ENCODE data around the gene NFIA. TPM values are rescaled to one million over a fixed set of nuclear protein-coding genes. Genes with fewer than 3 reads are reported as not detected.

The NFIA gene
- total and polyA plus RNA-seq, 10 of the 15 experiments (the other 5 are each of a cell fraction or from before 2014, with no cell fraction given): 0.10 to 0.16 TPM; not detected in 8

GRCh38 chr1:61395146-61395800 is 312.9 kb downstream of the NFIA start:
- SMC1A ChIA-PET (ENCODE audit: uncharacterized antibody, unreplicated experiment): no interaction called here
- in situ Hi-C loops (cut with MboI): no loop called here
- no peak overlapping the region for H3K9ac ChIP-seq (ENCODE audit: control insufficient read depth, insufficient read depth, low read length)
- H3K4me3 ChIP-seq: no peak overlapping the region
- ATAC-seq: no peak
- WGBS (ENCODE audit: insufficient coverage, insufficient replicate concordance, low lambda C conversion rate, missing lambda C conversion rate): 69% methylated on average over 6 of the region's 6 CpGs
- CTCF ChIA-PET: no interaction called here
- no peaks in the 10 kb centered on the region; a peak in 1 of 4 replicates for H3K27me3 ChIP-seq (replicated peaks in 1 of 2; ENCODE audit: control insufficient read depth in 2 of 2, insufficient read depth in 2 of 2, low read length in 1 of 2)
- no peak for DNase-seq (ENCODE audit: low read depth, low spot score)
- intact Hi-C loops (cut with micrococcal nuclease; ENCODE audit: unreplicated experiment): no loop called here
- no peaks in the 10 kb centered on the region for H3K4me1 ChIP-seq (ENCODE audit: control insufficient read depth, insufficient read depth, low read length)
- no peaks in the 10 kb centered on the region for H4K20me1 ChIP-seq (ENCODE audit: control insufficient read depth, insufficient read depth)
- no peaks in the 10 kb centered on the region for H3K36me3 ChIP-seq (ENCODE audit: control insufficient read depth in 2 of 2, insufficient read depth in 2 of 2, low read length in 1 of 2)
- no peak overlapping the region for H2AFZ ChIP-seq (ENCODE audit: control insufficient read depth, low read depth, low read length)
- no TSS peak for BruUV-seq (replicated peaks)
- TF ChIP-seq RB1 (IDR thresholded peaks at IDR 0.05; ENCODE audit: borderline replicate concordance) (no peak), PAX8 (IDR thresholded peaks at IDR 0.05) (no peak), IRF5 (IDR thresholded peaks at IDR 0.05; ENCODE audit: borderline replicate concordance) (no peak), SUPT20H (IDR thresholded peaks at IDR 0.05; ENCODE audit: borderline replicate concordance, control insufficient read depth, low read depth, low read length) (no peak), ZNF622 (IDR thresholded peaks at IDR 0.05) (no peak), SP1 (IDR thresholded peaks at IDR 0.05; ENCODE audit: low read depth, low read length) (no peak), RELB (IDR thresholded peaks at IDR 0.05; ENCODE audit: low read depth) (no peak)
- TF ChIP-seq, protein P1, sequence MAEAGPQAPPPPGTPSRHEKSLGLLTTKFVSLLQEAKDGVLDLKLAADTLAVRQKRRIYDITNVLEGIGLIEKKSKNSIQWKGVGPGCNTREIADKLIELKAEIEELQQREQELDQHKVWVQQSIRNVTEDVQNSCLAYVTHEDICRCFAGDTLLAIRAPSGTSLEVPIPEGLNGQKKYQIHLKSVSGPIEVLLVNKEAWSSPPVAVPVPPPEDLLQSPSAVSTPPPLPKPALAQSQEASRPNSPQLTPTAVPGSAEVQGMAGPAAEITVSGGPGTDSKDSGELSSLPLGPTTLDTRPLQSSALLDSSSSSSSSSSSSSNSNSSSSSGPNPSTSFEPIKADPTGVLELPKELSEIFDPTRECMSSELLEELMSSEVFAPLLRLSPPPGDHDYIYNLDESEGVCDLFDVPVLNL (IDR thresholded peaks at IDR 0.05; ENCODE audit: low read depth, low read length): no peak
- TF ChIP-seq, protein P2, sequence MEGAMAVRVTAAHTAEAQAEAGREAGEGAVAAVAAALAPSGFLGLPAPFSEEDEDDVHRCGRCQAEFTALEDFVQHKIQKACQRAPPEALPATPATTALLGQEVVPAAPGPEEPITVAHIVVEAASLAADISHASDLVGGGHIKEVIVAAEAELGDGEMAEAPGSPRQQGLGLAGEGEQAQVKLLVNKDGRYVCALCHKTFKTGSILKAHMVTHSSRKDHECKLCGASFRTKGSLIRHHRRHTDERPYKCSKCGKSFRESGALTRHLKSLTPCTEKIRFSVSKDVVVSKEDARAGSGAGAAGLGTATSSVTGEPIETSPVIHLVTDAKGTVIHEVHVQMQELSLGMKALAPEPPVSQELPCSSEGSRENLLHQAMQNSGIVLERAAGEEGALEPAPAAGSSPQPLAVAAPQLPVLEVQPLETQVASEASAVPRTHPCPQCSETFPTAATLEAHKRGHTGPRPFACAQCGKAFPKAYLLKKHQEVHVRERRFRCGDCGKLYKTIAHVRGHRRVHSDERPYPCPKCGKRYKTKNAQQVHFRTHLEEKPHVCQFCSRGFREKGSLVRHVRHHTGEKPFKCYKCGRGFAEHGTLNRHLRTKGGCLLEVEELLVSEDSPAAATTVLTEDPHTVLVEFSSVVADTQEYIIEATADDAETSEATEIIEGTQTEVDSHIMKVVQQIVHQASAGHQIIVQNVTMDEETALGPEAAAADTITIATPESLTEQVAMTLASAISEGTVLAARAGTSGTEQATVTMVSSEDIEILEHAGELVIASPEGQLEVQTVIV (IDR thresholded peaks at IDR 0.05; ENCODE audit: borderline replicate concordance, partially characterized antibody): no peak
- FAIRE-seq: no peak
- no peaks in the 10 kb centered on the region for H3K9me3 ChIP-seq (replicated peaks; ENCODE audit: control insufficient read depth, insufficient read depth, low read length)
- RAD21 ChIA-PET (ENCODE audit: unreplicated experiment): no interaction called here
- POLR2A ChIA-PET: no interaction called here
- H3K4me2 ChIP-seq (ENCODE audit: control insufficient read depth, insufficient read depth): no peak overlapping the region
- H3K27ac ChIP-seq (ENCODE audit: control insufficient read depth, insufficient read depth): no peak overlapping the region
- no peaks in the 10 kb centered on the region for H3K79me2 ChIP-seq (ENCODE audit: control insufficient read depth, insufficient read depth, low read length)

All from GM12878 (cell line).